Astrocyte of the spinal cord (primary cell): ENCODE measurements around the gene PMM1.

Source experiments
- DNase-seq: peaks from one replicate; pipeline ENCODE4 v3.0.0; 2011; ENCODE audit warnings: low read depth, low spot score
- H3K4me3 ChIP-seq: 2 replicates; pipeline ENCODE4 v1.5.1; 2011; ENCODE audit warnings: low read depth, mild to moderate bottlenecking, low read length, moderate library complexity
- CTCF ChIP-seq: IDR thresholded peaks from 2 replicates; pipeline ENCODE4 v1.5.1; 2012; ENCODE audit warnings: low read depth, mild to moderate bottlenecking, low read length, inconsistent platforms
- in situ Hi-C: cut with HindIII; loops from 2 replicates; pipeline ENCODE4 v1.10.0; 2017; ENCODE audit warnings: low sequenced_read_pairs

The PMM1 gene

GRCh38 chr22:41608386-41608785 lies 18.7 kb upstream of the PMM1 start:
- in situ Hi-C loops = no loop called here
- TF ChIP-seq CTCF = no peak
- H3K4me3 ChIP-seq = no peak overlapping the region
- no peak for DNase-seq

GRCh38 chr22:41603873-41604332 lies 14.3 kb upstream of the PMM1 start:
- in situ Hi-C loops = no loop called here
- no peak for TF ChIP-seq CTCF
- DNase-seq = peak; percentile 24
- no peak overlapping the region for H3K4me3 ChIP-seq

GRCh38 chr22:41600976-41601375 lies 11.3 kb upstream of the PMM1 start:
- in situ Hi-C loops = no loop called here
- TF ChIP-seq CTCF = no peak
- H3K4me3 ChIP-seq = no peak overlapping the region
- no peak for DNase-seq

GRCh38 chr22:41598891-41599635 lies 9.4 kb upstream of the PMM1 start:
- no peak for TF ChIP-seq CTCF
- in situ Hi-C loops = no loop called here
- H3K4me3 ChIP-seq = no peak overlapping the region
- no peak for DNase-seq

- in situ Hi-C loops = no loop called here
- peak; percentile 84 for DNase-seq
- TF ChIP-seq CTCF = no peak
- H3K4me3 ChIP-seq = no peak overlapping the region
These were observed 8.4 kb upstream of the PMM1 start for GRCh38 chr22:41598081-41598480.

GRCh38 chr22:41597635-41597953 lies 8.0 kb upstream of the PMM1 start:
- H3K4me3 ChIP-seq = no peak overlapping the region
- no peak for DNase-seq
- in situ Hi-C loops = no loop called here
- TF ChIP-seq CTCF = no peak
